ENCODE results near the gene LRP11.
A peak's percentile ranks its signal among the peaks of the same experiment; 100 is the strongest.
"Not testable (repeated sequence)": the region's sequence is repeated elsewhere in the genome, so short reads cannot be mapped to it uniquely, and the experiment has no call there.

LRP11 gene

GRCh38 chr6:149847939-149848267, 16.3 kb downstream of the LRP11 start:
- Histone ChIP-seq H4K20me1 (peaks cover 0 to 4% (median 0%) of the 10 kb centered on the region in 11 experiments; a peak in 3 of 22 replicates), H3K9me3 (replicated peaks in 1 of 11) (no peaks in the 10 kb centered on the region), H3K36me3 (peaks cover 0 to 9% (median 0%) of the 10 kb centered on the region in 11 experiments; a peak in 1 of 22 replicates), H3K9ac (no peak overlapping the region), H3K27me3 (no peaks in the 10 kb centered on the region), H3K4me1 (peaks cover 13 to 37% (median 18%) of the 10 kb centered on the region in 10 experiments), H3K4me2 (peak overlapping the region in 4 of 11 experiments; percentile 35 to 74 (median 62); a peak in 7 of 22 replicates), H3K27ac (peak overlapping the region in 3 of 11 experiments; percentile 21 to 47 (median 43); a peak in 3 of 22 replicates), H3K4me3 (no peak overlapping the region)
- TF ChIP-seq Cebpa-rat (IDR thresholded peaks at IDR 0.05): no peak

DNA sequence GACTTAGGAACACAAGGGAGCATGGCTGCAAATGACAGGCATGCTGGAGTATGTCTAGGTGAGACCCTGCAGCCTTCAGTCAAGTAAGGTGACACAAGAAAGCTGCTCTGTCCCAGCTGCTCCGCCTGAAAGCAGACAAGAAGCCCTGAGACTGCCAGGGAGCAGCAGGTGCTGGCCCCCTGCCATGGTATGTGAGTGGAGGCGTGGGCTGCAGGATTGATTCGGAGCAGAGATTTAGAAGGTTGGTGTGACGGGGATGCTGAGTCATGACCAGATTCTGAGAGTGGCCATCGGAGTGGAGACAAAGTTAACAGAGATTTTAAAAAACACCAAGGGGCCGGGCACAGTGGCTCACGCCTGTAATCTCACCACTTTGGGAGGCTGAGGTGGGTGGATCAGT, 17.8 kb downstream of the LRP11 start:
- H3K4me1 ChIP-seq: peaks cover 0 to 21% (median 2%) of the 10 kb centered on the region in 10 experiments; a peak in 11 of 20 replicates
- no peak for TF ChIP-seq Cebpa-rat (IDR thresholded peaks at IDR 0.05)
- no peak overlapping the region for H3K9ac ChIP-seq
- peaks cover 0 to 6% (median 0%) of the 10 kb centered on the region in 11 experiments; a peak in 3 of 22 replicates for H4K20me1 ChIP-seq
- no peak overlapping the region for H3K4me3 ChIP-seq
- H3K4me2 ChIP-seq: no peak overlapping the region
- no peaks in the 10 kb centered on the region for H3K27me3 ChIP-seq
- H3K9me3 ChIP-seq (replicated peaks in 1 of 11): no peaks in the 10 kb centered on the region
- peaks cover 0 to 11% (median 0%) of the 10 kb centered on the region in 11 experiments; a peak in 3 of 22 replicates for H3K36me3 ChIP-seq
- H3K27ac ChIP-seq: no peak overlapping the region

DNA sequence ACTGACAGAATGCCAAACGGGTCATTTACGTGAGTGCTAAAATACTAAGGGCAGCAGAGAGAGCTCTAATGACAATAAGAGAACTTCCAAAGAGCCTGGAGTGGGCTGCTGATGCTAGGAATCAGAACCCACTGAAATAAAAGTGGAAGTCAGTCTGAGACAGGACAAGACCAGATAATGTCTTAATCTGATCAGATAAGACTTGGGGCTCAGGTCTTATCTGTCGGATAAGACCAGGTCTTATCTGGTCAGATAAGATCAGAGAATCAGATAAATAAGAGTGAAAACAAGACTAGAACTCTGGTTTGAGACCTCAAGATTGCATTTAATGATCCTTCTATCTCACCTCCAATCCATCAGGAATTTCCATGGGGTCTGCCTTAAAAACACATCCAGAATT, 18.6 kb downstream of the LRP11 start:
- Histone ChIP-seq H4K20me1 (peaks cover 0 to 6% (median 0%) of the 10 kb centered on the region in 11 experiments; a peak in 3 of 22 replicates), H3K9me3 (replicated peaks in 1 of 11) (no peaks in the 10 kb centered on the region), H3K4me2 (no peak overlapping the region), H3K27ac (no peak overlapping the region), H3K9ac (no peak overlapping the region), H3K36me3 (peaks cover 0 to 5% (median 0%) of the 10 kb centered on the region in 11 experiments; a peak in 3 of 22 replicates), H3K27me3 (no peaks in the 10 kb centered on the region), H3K4me1 (peaks cover 0 to 18% (median 2%) of the 10 kb centered on the region in 10 experiments; a peak in 9 of 20 replicates), H3K4me3 (no peak overlapping the region)
- no peak for TF ChIP-seq Cebpa-rat (IDR thresholded peaks at IDR 0.05)

DNA sequence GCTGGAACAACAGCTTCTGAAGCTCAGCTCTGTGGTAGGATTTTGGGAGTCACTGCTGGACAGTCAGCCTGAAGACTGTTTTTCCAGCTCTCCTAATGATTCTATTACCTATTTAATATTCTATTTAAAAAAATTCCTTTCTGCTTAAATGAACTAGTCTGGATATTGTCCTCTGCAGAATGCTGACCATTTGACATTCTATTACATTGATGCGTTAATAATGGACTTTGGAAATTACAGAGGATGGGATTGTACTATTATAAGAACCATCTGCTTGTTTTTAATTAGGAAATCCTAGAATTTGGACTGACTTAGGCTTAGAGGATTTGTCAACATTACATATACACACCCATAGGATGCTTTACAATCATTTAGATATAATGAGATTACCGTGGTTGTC, 19.7 kb downstream of the LRP11 start:
- Histone ChIP-seq H3K4me2 (no peak overlapping the region), H3K27me3 (no peaks in the 10 kb centered on the region), H3K27ac (no peak overlapping the region), H3K36me3 (peaks cover 0 to 5% (median 0%) of the 10 kb centered on the region in 11 experiments; a peak in 3 of 22 replicates), H4K20me1 (peaks cover 0 to 6% (median 0%) of the 10 kb centered on the region in 11 experiments; a peak in 3 of 22 replicates), H3K9ac (no peak overlapping the region), H3K4me3 (no peak overlapping the region), H3K9me3 (replicated peaks in 1 of 11) (no peaks in the 10 kb centered on the region), H3K4me1 (peaks cover 0 to 18% (median 2%) of the 10 kb centered on the region in 10 experiments; a peak in 9 of 20 replicates)
- no peak for TF ChIP-seq Cebpa-rat (IDR thresholded peaks at IDR 0.05)

DNA sequence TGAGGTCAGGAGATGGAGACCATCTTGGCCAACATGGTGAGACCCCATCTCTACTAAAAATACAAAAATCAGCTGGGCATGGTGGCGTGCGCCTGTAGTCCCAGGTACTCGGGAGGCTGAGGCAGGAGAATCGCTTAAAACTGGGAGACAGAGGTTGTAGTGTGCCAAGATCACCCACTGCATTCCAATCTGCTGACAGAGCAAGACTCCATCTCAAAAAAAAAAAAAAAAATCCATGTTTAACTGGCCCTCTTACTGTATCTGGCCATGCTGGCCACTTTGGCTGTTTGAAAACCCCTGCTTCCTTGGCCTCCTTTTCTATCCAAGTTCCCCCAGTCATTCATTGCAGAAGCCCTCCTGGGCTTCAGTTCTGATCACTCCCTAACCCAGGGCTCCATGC, 20.1 kb downstream of the LRP11 start:
- not testable (repeated sequence) for H3K9ac ChIP-seq; H4K20me1 ChIP-seq; H3K4me3 ChIP-seq; H3K9me3 ChIP-seq (replicated peaks in 1 of 11); H3K4me2 ChIP-seq; H3K36me3 ChIP-seq; H3K27ac ChIP-seq; H3K27me3 ChIP-seq
- H3K4me1 ChIP-seq: peaks cover 0 to 18% (median 2%) of the 10 kb centered on the region in 10 experiments; a peak in 9 of 20 replicates

DNA sequence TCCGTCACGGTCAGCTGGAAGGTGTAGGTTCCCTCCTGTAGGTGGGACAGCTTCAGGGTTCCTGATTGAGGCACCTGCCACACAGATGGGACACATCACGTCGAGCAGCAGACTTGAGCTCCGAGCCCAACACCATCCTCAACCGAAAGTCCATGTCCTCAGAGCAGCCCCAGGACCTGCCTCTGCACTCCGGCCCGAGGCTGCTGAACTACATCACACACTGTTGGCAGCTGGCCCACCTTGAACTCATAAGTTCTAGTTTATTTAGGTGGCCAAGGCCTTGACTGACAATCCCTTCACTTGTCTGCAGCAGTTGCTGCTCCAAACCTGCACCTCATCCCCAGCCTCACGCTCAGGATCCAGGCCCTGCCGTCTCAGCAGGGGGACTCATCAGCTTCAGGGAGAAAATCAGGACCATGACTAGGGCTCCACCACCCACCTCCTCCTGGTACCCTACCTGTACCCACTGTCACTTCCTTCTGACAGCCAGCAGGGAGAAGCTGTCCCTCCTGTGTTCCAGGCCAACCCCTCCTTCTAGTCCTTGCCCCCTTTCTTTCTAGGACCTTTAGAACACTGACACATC, 21.0 kb downstream of the LRP11 start:
- Histone ChIP-seq H3K27me3 (no peaks in the 10 kb centered on the region), H3K4me1 (peaks cover 0 to 13% (median 2%) of the 10 kb centered on the region in 10 experiments; a peak in 9 of 20 replicates), H3K4me2 (no peak overlapping the region), H3K4me3 (no peak overlapping the region), H3K9ac (no peak overlapping the region), H3K36me3 (peaks cover 0 to 5% (median 0%) of the 10 kb centered on the region in 11 experiments; a peak in 3 of 22 replicates), H4K20me1 (peaks cover 0 to 6% (median 0%) of the 10 kb centered on the region in 11 experiments; a peak in 3 of 22 replicates), H3K9me3 (replicated peaks in 1 of 11) (no peaks in the 10 kb centered on the region), H3K27ac (no peak overlapping the region)
- no peak for TF ChIP-seq Cebpa-rat (IDR thresholded peaks at IDR 0.05)

GRCh38 chr6:149842331-149842730, 21.8 kb downstream of the LRP11 start:
- Histone ChIP-seq H3K9ac (no peak overlapping the region), H3K9me3 (replicated peaks in 1 of 11) (no peaks in the 10 kb centered on the region), H3K4me2 (no peak overlapping the region), H3K36me3 (peaks cover 0 to 5% (median 0%) of the 10 kb centered on the region in 11 experiments; a peak in 3 of 22 replicates), H4K20me1 (peaks cover 0 to 6% (median 0%) of the 10 kb centered on the region in 11 experiments; a peak in 3 of 22 replicates), H3K4me1 (peaks cover 0 to 5% (median 0%) of the 10 kb centered on the region in 10 experiments; a peak in 7 of 20 replicates), H3K27ac (no peak overlapping the region), H3K4me3 (no peak overlapping the region), H3K27me3 (no peaks in the 10 kb centered on the region)
- TF ChIP-seq Cebpa-rat (IDR thresholded peaks at IDR 0.05): no peak

GRCh38 chr6:149840345-149841075, 23.6 kb downstream of the LRP11 start:
- no peak overlapping the region for H3K4me2 ChIP-seq
- no peak for TF ChIP-seq Cebpa-rat (IDR thresholded peaks at IDR 0.05)
- H3K27me3 ChIP-seq: no peaks in the 10 kb centered on the region
- peaks cover 0 to 6% (median 0%) of the 10 kb centered on the region in 11 experiments; a peak in 1 of 22 replicates for H4K20me1 ChIP-seq
- no peaks in the 10 kb centered on the region for H3K4me1 ChIP-seq
- no peaks in the 10 kb centered on the region for H3K9me3 ChIP-seq (replicated peaks in 1 of 11)
- H3K9ac ChIP-seq: no peak overlapping the region
- no peak overlapping the region for H3K27ac ChIP-seq
- peaks cover 0 to 5% (median 0%) of the 10 kb centered on the region in 11 experiments; a peak in 3 of 22 replicates for H3K36me3 ChIP-seq
- no peak overlapping the region for H3K4me3 ChIP-seq
